ENCODE results near the gene SLC37A1.

SLC37A1 gene

GRCh38 chr21:42545317-42545716 is 31.7 kb downstream of the SLC37A1 start:
- DNase-seq (ENCODE audit: low read depth): no peak

GRCh38 chr21:42545745-42546144 is 32.1 kb downstream of the SLC37A1 start:
- DNase-seq (ENCODE audit: low read depth): no peak

GRCh38 chr21:42546433-42546832 is 32.8 kb downstream of the SLC37A1 start:
- no peak for DNase-seq (ENCODE audit: low read depth)

- no peak for DNase-seq (ENCODE audit: low read depth)
These were observed 33.6 kb downstream of the SLC37A1 start for GRCh38 chr21:42547001-42547905.

- DNase-seq (ENCODE audit: low read depth): no peak
These were observed 34.3 kb downstream of the SLC37A1 start for GRCh38 chr21:42547906-42548365.

GRCh38 chr21:42548687-42549406 is 35.2 kb downstream of the SLC37A1 start:
- no peak for DNase-seq (ENCODE audit: low read depth)

- no peak for DNase-seq (ENCODE audit: low read depth)
These were observed 37.2 kb downstream of the SLC37A1 start for GRCh38 chr21:42550817-42551216.

GRCh38 chr21:42552407-42553336 is 39.0 kb downstream of the SLC37A1 start:
- DNase-seq (ENCODE audit: low read depth): no peak

GRCh38 chr21:42553435-42553834 is 39.8 kb downstream of the SLC37A1 start:
- no peak for DNase-seq (ENCODE audit: low read depth)

- DNase-seq (ENCODE audit: low read depth): no peak
These were observed 40.8 kb downstream of the SLC37A1 start for GRCh38 chr21:42554251-42554961.

GRCh38 chr21:42555756-42556438 is 42.2 kb downstream of the SLC37A1 start:
- no peak for DNase-seq (ENCODE audit: low read depth)

- DNase-seq (ENCODE audit: low read depth): no peak
These were observed 42.8 kb downstream of the SLC37A1 start for GRCh38 chr21:42556476-42556875.

GRCh38 chr21:42556960-42557359 is 43.3 kb downstream of the SLC37A1 start:
- no peak for DNase-seq (ENCODE audit: low read depth)

GRCh38 chr21:42557420-42557819 is 43.8 kb downstream of the SLC37A1 start:
- no peak for DNase-seq (ENCODE audit: low read depth)

GRCh38 chr21:42558368-42558767 is 44.7 kb downstream of the SLC37A1 start:
- DNase-seq (ENCODE audit: low read depth): no peak

- DNase-seq (ENCODE audit: low read depth): no peak
These were observed 45.2 kb downstream of the SLC37A1 start for GRCh38 chr21:42558846-42559245.

- DNase-seq (ENCODE audit: low read depth): no peak
These were observed 45.7 kb downstream of the SLC37A1 start for GRCh38 chr21:42559326-42559725.

- DNase-seq (ENCODE audit: low read depth): no peak
These were observed 47.0 kb downstream of the SLC37A1 start for GRCh38 chr21:42560517-42561179.

GRCh38 chr21:42561762-42562650 is 48.4 kb downstream of the SLC37A1 start:
- no peak for DNase-seq (ENCODE audit: low read depth)

Data from activated T-cell treated with anti-CD3 and anti-CD28 coated beads for 1 hour (primary cell).